Ovary (tissue), 3 donors: ENCODE results near the gene BMP2K.

Source experiments
- EP300 ChIP-seq: sonication (generic); formaldehyde crosslinking; IDR thresholded peaks from one replicate; pipeline ENCODE4 v1.6.1; 2017; ENCODE audit warnings: antibody characterized with exemption
- POLR2A ChIP-seq: fragments of 450-650 bp; IDR thresholded peaks from one replicate; pipeline ENCODE4 v1.6.1; 2017; ENCODE audit warnings: antibody characterized with exemption, mild to moderate bottlenecking, moderate library complexity
- TF ChIP-seq, protein P1 (sequence below), 3 donors: fragments of 450-650 bp in 2 of 3; fragments of 200-600 bp in 1 of 3; IDR thresholded peaks; one replicate each; pipeline versions ENCODE4 v1.5.1 to v1.8.0; 2016 to 2022; ENCODE audit warnings: antibody characterized with exemption in 3 of 3, mild to moderate bottlenecking in 1 of 3
- donor health status: DM: no; HTN: no; CAD: no.

DNA sequence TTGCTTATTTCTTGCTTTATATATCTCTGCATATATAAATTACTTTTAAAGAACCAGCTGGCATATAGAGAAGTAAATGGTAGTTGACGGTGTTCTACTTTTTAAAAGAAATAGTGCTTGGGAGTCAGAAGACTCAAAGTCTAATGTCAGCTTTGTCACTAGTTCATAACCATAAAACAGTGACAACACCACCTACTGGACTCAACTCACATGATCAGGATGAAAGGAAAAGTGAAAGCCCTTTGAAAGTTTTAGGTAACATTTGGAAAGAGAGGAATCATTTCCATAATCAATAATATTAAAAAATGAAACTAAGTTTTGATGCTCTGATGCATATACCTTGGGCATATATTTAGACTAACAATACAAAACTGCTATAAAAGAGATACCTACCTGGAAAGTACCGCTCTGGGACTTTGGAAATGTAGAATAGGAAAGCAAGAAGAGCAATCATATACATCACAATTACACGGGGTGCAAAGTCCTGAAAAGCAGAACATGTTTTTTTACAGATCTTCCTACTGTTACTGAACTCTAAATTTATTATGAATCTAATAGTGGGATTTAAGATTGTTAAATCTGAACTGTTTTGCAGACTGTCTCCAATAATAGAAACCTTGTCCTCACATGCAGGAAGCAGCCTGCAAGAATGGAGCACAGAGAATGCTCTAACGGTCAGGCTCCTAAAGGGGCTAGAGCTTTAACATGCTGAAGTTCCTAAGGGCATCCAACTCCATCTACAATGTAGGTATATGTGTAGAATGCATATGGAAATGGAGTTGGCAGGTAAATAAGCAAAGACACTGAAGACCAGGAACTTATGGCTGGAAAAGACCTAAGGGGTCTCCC, 147.5 kb downstream of the BMP2K start:
- TF ChIP-seq, protein P1, sequence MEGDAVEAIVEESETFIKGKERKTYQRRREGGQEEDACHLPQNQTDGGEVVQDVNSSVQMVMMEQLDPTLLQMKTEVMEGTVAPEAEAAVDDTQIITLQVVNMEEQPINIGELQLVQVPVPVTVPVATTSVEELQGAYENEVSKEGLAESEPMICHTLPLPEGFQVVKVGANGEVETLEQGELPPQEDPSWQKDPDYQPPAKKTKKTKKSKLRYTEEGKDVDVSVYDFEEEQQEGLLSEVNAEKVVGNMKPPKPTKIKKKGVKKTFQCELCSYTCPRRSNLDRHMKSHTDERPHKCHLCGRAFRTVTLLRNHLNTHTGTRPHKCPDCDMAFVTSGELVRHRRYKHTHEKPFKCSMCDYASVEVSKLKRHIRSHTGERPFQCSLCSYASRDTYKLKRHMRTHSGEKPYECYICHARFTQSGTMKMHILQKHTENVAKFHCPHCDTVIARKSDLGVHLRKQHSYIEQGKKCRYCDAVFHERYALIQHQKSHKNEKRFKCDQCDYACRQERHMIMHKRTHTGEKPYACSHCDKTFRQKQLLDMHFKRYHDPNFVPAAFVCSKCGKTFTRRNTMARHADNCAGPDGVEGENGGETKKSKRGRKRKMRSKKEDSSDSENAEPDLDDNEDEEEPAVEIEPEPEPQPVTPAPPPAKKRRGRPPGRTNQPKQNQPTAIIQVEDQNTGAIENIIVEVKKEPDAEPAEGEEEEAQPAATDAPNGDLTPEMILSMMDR (IDR thresholded peaks at IDR 0.05), result no peak
- TF ChIP-seq POLR2A, result no peak
- TF ChIP-seq EP300, result no peak
